ENCODE measurements around the gene KIFC3.
"Not testable (repeated sequence)": the region's sequence is repeated elsewhere in the genome, so short reads cannot be mapped to it uniquely, and the experiment has no call there.

The KIFC3 gene

DNA sequence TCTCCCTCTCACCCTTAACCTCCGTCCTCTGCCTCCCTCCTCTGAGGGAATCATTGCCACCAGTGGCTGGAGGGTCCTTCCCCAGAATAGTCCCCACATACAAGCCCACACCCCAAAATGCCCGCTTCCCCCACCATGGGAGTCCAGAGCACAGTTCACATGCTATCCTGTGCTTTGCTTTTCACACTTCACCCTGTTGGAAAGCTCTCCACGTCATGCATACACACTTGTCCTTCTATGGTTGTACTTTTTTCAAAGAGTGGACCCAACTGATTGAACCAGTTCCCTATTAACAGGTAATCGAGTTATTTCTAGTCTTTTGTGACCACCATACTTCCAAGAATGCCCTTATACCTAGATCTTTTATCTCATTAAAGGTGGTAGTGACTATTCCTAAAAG is 23.8 kb upstream of the KIFC3 start:
- DNase-seq (ENCODE audit: low read depth in 2 of 3, low spot score in 1 of 3) = no peak

DNA sequence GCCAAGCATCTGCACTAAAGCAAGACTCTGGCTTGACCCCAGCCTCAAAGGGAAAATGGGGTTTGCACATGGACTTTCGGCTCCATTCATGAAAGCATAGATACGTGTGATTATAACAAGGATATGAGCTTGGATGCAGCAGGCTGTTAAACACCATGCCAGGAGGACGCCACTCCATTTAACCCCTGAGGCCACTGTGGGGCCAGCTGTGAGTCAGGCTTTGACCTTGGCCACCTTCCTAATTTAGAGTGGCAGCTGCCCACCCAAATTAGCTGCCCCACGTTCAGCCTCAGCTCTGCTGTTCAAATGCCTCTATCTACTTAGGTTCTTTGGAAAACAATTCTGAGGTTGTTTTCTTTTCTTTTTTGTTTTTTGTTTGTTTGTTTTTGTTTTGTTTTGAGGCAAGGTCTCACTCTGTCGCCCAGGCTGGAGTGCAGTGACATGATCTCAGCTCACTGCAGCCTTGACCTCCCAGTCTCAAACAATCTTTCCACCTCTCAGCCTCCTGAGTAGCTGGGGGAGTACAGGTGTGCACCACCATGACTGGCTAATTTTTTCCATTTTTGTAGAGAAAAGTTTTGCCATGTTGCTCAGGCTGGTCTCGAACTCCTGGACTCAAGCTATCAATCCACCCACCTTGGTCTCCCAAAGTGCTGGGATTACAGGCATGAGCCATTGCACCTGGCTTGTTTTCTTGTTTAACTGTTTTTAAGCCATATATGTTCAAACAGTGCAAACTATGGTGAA is 23.2 kb upstream of the KIFC3 start:
- DNase-seq (ENCODE audit: low read depth in 2 of 3, low spot score in 1 of 3) = no peak

- no peak for DNase-seq (ENCODE audit: low read depth in 2 of 3, low spot score in 1 of 3)
These were observed 22.6 kb upstream of the KIFC3 start for GRCh38 chr16:57824888-57825287.

DNA sequence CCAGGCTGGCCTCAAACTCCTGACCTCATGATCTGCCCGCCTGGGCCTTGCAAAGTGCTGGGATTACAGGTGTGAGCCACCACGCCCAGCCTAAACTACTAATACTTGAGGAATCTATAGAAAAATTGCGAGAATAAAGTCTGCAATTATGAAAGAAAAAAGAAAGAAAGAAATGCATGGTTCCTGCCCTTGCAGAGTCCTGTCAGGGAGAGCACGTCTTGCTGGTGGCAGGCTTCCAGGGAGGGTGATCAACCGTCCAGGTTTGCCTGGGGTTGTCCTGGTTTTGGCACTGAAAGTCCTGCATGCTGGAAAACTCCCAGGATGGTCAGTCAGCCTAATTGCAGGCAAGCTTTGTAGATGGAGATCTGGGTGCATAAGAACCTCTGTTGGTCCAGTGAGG is 21.5 kb upstream of the KIFC3 start:
- DNase-seq (ENCODE audit: low read depth in 2 of 3, low spot score in 1 of 3) = no peak

DNA sequence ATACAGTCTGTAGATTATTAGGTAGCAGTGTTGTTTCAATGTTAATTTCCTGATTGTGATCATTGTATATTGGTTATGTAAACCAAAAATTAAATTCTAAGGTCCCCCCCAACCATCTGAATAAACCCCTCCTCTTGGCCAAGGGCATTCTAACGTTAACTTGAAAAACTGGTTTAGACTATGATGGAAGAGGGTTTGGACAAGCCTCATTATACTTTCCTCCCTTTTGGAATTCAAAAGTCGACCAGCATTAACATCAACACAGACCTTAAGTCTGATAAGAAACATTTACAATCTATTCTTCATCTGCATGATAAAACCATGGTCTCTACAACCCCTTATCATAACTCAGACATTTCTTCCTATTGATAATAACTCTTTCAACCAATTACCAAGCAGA is 20.6 kb upstream of the KIFC3 start:
- no peak for DNase-seq (ENCODE audit: low read depth in 2 of 3, low spot score in 1 of 3)

DNA sequence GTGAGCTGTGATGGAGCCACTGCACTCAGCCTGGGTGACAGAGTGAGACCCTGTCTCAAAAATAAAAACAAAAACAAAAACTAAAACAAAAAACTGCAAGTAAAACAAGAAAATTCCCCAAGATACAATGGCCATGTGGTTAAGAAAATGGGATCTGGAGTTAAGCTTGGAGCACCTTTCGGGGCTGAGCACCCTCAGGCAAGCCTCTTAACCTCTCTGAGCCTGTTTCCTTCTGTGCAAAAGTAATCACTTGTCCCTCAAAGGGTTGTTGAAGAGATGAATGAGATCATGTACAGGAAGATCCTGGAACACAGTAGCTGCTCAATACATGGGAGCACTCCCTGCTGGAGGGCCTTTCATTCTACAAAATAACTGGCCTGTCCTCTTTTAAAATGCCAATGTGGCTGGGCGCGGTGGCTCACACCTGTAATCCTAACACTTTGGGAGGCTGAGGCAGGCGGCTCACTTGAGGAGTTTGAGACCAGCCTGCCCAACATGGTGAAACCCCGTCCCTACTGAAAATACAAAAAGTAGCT is 19.8 kb upstream of the KIFC3 start:
- no peak for DNase-seq (ENCODE audit: low read depth in 2 of 3, low spot score in 1 of 3)

DNA sequence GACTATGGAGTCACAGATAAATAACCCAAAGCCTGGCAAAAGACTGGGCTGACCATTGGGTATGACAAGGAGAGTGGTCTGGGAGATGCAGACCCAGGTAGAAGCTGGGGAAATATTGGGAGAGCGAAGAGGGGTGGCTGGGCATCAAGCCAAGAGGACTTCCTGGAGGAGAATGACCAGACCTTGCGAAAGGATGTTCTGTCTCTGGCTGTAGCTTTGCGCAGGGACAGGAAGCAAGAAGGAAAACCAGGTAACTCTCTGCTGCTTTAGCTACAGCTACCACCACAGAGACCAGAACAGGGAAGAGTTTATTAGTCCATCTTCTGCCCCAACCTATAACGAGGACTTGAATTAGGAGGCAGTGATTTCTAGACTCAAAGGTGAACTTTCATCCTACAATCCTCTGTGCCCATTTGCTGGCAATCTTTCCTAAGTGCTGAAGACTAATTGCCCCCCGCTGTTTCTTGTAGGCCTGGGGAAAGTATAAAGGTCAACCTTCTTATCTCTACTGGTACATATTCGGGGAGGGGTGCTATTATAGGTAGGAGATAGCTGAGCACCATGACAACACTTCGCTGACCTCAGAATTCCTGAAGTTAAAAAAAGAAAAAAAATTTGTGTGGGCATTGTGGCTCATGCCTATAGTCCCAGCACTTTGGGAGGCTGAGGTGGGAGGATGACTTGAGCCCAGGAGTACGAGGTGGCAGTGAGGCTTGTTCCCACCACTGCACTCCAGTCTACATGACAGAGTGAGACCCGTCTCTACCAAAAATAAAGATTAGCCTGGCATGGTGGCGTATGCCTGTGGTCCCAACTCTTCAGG is 19.1 kb upstream of the KIFC3 start:
- DNase-seq (ENCODE audit: low read depth in 2 of 3, low spot score in 1 of 3) = no peak

- DNase-seq (ENCODE audit: low read depth in 2 of 3, low spot score in 1 of 3) = no peak
These were observed 16.2 kb upstream of the KIFC3 start for GRCh38 chr16:57818377-57819064.

GRCh38 chr16:57817680-57818079 is 15.4 kb upstream of the KIFC3 start:
- no peak for DNase-seq (ENCODE audit: low read depth in 2 of 3, low spot score in 1 of 3)

DNA sequence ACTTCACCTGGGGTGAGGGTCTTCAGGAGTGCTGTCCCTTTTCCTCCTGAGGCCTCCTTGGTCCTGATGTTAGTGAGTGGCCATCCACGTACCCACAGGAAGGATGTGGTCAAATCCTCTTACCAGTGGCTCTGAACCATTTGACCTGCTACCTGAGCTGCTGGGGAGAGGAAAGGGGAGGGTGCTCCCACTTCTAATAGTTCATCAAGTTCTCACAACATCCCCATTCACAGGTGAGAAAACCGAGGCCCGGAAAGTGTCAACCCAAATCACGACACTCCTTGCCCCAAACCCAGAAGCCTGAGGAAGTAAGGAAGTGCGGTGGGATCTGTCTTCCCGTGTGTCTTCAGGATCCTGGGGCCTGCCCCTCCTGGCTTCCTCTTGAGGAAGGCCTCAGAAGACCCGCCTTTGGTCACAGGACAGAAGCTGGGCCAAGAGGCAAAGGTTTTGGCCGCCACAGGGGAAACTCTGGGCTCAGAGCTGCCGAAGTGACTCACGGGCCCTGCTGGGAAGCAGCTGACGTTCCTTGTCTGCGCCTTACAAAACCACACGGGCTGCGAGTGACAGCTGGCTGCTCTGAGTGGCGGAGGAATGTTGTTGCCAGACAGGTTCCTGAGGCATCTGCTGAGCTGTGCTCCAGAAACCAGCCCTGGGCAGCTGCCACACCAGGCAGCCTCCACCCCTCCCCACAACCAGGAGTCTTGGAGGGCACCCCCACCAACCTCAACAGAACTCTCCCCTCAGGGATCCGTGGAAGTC is 13.9 kb upstream of the KIFC3 start:
- peak; percentile 26 to 33 (median 27) for DNase-seq (ENCODE audit: low read depth in 2 of 3, low spot score in 1 of 3)

GRCh38 chr16:57814896-57815295 is 12.6 kb upstream of the KIFC3 start:
- no peak for DNase-seq (ENCODE audit: low read depth in 2 of 3, low spot score in 1 of 3)

GRCh38 chr16:57813466-57813865 is 11.2 kb upstream of the KIFC3 start:
- no peak for DNase-seq (ENCODE audit: low read depth in 2 of 3, low spot score in 1 of 3)

DNA sequence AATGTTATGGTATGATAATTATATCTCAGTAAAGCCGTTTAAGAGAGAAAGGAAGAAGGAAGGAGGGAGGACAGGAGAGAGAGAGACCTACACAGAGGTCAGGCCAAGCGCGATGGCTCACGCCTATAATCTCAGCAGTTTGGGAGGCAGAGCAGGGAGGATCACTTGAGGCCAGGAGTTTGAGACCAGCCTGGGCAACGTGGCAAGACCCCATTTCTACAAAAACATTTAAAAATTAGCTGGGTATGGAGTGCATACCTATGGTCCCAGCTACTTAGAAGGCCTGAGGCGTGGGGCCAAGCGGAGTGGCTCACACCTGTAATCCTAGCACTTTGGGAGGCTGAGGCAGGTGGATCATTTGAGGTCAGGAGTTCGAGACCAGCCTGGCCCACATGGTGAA is 9.0 kb upstream of the KIFC3 start:
- DNase-seq (ENCODE audit: low read depth in 2 of 3, low spot score in 1 of 3) = not testable (repeated sequence)

GRCh38 chr16:57810197-57811031 is 8.1 kb upstream of the KIFC3 start:
- peak; percentile 55 to 64 (median 63) for DNase-seq (ENCODE audit: low read depth in 2 of 3, low spot score in 1 of 3)

GRCh38 chr16:57809276-57810196 is 7.2 kb upstream of the KIFC3 start:
- DNase-seq (ENCODE audit: low read depth in 2 of 3, low spot score in 1 of 3) = no peak

DNA sequence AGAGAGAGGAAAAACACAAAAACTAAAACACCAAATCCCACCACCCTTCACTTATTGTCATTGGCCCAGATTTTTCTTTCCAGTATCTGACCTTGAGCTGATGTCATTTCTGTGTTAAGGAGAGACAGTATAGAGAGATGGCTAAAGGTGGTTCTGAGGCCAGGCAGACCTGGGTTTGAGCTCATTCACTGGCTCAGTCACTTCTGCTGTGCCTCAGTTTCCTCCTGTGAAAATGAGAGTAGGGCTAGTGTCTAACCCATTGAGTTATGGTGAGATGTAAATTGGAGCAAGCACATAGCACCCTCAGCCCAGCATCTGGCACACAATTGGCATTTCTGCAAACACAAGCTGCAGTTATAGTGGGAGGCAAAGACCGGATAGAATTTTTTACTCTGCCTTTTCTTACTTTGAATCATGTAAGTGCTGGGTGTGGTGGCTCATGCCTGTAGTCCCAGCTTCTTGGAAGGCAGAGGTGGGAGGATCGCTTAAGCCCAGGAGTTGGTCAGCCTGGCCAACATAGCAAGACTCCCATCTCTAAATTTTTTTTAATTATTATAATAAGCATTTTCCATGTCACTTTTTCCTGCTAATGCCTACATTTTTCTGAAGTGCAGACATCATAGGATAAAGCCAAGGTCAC is 6.4 kb upstream of the KIFC3 start:
- no peak for DNase-seq (ENCODE audit: low read depth in 2 of 3, low spot score in 1 of 3)

GRCh38 chr16:57807968-57808528 is 5.8 kb upstream of the KIFC3 start:
- peak; percentile 31 to 58 (median 58) for DNase-seq (ENCODE audit: low read depth in 2 of 3, low spot score in 1 of 3)

Measured in stimulated activated CD4-positive, alpha-beta T cell treated with anti-CD3 and anti-CD28 coated beads, Interleukin-12 subunit alpha, Interleukin-12 subunit beta, amount 100 ng/mL, for 48 hours (primary cell).